K562 (cell line): Measurements from ENCODE around the gene SLC38A10. TPM values are rescaled to one million over a fixed set of nuclear protein-coding genes. Genes with fewer than 3 reads are reported as not detected.

Experiments
- PCBP2 ChIP-seq: fragments of 200-400 bp; formaldehyde crosslinking; IDR thresholded peaks from 2 replicates; pipeline ENCODE4 v1.6.1; 2018; ENCODE audit warnings: low read length, low read depth, mild to moderate bottlenecking, moderate library complexity; ENCODE audit not compliant: poor library complexity, severe bottlenecking
- RBBP5 ChIP-seq: fragments of 200-600 bp; sonication (generic); IDR thresholded peaks from 2 replicates; pipeline ENCODE4 v1.6.1; 2012; ENCODE audit warnings: borderline replicate concordance, mild to moderate bottlenecking, low read length, control low read depth, inconsistent platforms; ENCODE audit not compliant: insufficient read depth, poor library complexity, severe bottlenecking
- ZNF282 ChIP-seq: sonication (generic); formaldehyde crosslinking; IDR thresholded peaks from 2 replicates; pipeline ENCODE4 v1.8.1; 2023; ENCODE audit warnings: missing genetic modification reagents
- polyA plus RNA-seq, 8 experiments: library from polyadenylated mRNA; depleted of rRNA in 4 of 8; stranded (reverse) in 5 of 8; unstranded in 3 of 8; fragments of >200 nt; fragmentation: Nextera tagmentation in 2 of 8; fragmentation: Illumina TruSeq in 1 of 8; extraction: Ambion mirVana in 2 of 8; extraction: Trizol in 1 of 8; gene quantifications; 2 replicates each; pipeline versions ENCODE4 v1.2.1 to v1.2.3, GENCODE V29; 2011 to 2014; ENCODE audit warnings: inconsistent platforms in 1 of 8, missing spikeins in 1 of 8
- total RNA-seq, 7 experiments: library from RNA; depleted of rRNA in 6 of 7; stranded (reverse); fragments of >200 nt in 6 of 7; fragmentation: Illumina TruSeq in 2 of 7; extraction: Trizol in 2 of 7; gene quantifications; 2 replicates each; pipeline versions ENCODE4 v1.2.1 to v1.2.3, GENCODE V29; 2011 to 2021; ENCODE audit warnings: low replicate concordance in 1 of 7
- TF ChIP-seq, protein P1 (sequence below): fragments of 450-650 bp; IDR thresholded peaks from 2 replicates; pipeline ENCODE4 v1.6.1; 2016; ENCODE audit warnings: mild to moderate bottlenecking, moderate library complexity
- TF ChIP-seq, protein P2 (sequence below): fragments of 250-450 bp; sonication (Bioruptor Pico); IDR thresholded peaks from 2 replicates; pipeline ENCODE4 v1.9.0; 2021; ENCODE audit warnings: mild to moderate bottlenecking, inconsistent platforms
- TF ChIP-seq, protein P3 (sequence below): fragments of 250-450 bp; sonication (Bioruptor Pico); IDR thresholded peaks from 2 replicates; pipeline ENCODE4 v1.4.0; 2020; ENCODE audit warnings: mild to moderate bottlenecking, moderate library complexity
- TF ChIP-seq, protein P4 (sequence below): fragments of 450-650 bp; formaldehyde crosslinking; IDR thresholded peaks from 2 replicates; pipeline ENCODE4 v1.4.0; 2022; ENCODE audit warnings: mild to moderate bottlenecking, moderate library complexity

The SLC38A10 gene
- total and polyA plus RNA-seq, 9 of the 15 experiments (the other 6 are each of a cell fraction or from before 2014, with no cell fraction given), result 0.45 to 54.2 (median 13.8) TPM

DNA sequence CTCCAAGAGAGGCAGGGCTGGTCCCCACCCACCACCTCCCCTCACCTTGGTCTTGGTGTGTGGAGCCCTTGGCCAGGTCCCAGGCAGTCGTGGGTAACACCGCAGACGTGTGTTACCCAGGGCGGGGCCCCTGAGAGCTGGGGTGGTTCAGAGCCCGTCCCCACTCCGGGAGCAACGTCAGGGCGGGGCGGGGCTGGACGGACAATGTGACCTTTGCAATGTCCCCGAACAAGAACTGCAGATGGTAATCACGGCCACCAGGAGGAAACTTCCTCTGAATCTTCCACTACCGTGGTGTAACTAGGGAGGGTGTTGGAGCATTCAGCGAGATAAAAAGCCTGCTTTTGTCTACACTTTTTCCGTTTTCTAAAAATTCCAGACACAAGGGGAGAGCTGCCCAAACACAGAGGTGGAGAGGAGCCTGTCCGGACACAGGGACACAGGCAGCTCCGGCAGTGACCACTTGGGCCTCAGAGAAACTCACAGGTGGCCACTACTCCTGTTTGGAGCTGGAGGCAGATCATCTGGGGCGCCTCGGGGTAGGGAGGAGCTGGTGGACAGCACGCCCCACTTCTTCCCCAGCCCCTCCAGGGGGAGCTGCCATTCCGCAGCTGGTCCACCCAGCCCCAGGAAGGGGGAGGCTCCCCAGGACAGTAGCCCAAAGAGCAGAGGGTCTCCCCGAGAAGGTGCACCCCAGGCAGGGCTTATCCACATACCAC, 14.2 kb upstream of the SLC38A10 start (continued):
- TF ChIP-seq, protein P1, sequence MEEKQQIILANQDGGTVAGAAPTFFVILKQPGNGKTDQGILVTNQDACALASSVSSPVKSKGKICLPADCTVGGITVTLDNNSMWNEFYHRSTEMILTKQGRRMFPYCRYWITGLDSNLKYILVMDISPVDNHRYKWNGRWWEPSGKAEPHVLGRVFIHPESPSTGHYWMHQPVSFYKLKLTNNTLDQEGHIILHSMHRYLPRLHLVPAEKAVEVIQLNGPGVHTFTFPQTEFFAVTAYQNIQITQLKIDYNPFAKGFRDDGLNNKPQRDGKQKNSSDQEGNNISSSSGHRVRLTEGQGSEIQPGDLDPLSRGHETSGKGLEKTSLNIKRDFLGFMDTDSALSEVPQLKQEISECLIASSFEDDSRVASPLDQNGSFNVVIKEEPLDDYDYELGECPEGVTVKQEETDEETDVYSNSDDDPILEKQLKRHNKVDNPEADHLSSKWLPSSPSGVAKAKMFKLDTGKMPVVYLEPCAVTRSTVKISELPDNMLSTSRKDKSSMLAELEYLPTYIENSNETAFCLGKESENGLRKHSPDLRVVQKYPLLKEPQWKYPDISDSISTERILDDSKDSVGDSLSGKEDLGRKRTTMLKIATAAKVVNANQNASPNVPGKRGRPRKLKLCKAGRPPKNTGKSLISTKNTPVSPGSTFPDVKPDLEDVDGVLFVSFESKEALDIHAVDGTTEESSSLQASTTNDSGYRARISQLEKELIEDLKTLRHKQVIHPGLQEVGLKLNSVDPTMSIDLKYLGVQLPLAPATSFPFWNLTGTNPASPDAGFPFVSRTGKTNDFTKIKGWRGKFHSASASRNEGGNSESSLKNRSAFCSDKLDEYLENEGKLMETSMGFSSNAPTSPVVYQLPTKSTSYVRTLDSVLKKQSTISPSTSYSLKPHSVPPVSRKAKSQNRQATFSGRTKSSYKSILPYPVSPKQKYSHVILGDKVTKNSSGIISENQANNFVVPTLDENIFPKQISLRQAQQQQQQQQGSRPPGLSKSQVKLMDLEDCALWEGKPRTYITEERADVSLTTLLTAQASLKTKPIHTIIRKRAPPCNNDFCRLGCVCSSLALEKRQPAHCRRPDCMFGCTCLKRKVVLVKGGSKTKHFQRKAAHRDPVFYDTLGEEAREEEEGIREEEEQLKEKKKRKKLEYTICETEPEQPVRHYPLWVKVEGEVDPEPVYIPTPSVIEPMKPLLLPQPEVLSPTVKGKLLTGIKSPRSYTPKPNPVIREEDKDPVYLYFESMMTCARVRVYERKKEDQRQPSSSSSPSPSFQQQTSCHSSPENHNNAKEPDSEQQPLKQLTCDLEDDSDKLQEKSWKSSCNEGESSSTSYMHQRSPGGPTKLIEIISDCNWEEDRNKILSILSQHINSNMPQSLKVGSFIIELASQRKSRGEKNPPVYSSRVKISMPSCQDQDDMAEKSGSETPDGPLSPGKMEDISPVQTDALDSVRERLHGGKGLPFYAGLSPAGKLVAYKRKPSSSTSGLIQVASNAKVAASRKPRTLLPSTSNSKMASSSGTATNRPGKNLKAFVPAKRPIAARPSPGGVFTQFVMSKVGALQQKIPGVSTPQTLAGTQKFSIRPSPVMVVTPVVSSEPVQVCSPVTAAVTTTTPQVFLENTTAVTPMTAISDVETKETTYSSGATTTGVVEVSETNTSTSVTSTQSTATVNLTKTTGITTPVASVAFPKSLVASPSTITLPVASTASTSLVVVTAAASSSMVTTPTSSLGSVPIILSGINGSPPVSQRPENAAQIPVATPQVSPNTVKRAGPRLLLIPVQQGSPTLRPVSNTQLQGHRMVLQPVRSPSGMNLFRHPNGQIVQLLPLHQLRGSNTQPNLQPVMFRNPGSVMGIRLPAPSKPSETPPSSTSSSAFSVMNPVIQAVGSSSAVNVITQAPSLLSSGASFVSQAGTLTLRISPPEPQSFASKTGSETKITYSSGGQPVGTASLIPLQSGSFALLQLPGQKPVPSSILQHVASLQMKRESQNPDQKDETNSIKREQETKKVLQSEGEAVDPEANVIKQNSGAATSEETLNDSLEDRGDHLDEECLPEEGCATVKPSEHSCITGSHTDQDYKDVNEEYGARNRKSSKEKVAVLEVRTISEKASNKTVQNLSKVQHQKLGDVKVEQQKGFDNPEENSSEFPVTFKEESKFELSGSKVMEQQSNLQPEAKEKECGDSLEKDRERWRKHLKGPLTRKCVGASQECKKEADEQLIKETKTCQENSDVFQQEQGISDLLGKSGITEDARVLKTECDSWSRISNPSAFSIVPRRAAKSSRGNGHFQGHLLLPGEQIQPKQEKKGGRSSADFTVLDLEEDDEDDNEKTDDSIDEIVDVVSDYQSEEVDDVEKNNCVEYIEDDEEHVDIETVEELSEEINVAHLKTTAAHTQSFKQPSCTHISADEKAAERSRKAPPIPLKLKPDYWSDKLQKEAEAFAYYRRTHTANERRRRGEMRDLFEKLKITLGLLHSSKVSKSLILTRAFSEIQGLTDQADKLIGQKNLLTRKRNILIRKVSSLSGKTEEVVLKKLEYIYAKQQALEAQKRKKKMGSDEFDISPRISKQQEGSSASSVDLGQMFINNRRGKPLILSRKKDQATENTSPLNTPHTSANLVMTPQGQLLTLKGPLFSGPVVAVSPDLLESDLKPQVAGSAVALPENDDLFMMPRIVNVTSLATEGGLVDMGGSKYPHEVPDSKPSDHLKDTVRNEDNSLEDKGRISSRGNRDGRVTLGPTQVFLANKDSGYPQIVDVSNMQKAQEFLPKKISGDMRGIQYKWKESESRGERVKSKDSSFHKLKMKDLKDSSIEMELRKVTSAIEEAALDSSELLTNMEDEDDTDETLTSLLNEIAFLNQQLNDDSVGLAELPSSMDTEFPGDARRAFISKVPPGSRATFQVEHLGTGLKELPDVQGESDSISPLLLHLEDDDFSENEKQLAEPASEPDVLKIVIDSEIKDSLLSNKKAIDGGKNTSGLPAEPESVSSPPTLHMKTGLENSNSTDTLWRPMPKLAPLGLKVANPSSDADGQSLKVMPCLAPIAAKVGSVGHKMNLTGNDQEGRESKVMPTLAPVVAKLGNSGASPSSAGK, result no peak; the same call in 1 of the 2 replicates
- TF ChIP-seq, protein P2, sequence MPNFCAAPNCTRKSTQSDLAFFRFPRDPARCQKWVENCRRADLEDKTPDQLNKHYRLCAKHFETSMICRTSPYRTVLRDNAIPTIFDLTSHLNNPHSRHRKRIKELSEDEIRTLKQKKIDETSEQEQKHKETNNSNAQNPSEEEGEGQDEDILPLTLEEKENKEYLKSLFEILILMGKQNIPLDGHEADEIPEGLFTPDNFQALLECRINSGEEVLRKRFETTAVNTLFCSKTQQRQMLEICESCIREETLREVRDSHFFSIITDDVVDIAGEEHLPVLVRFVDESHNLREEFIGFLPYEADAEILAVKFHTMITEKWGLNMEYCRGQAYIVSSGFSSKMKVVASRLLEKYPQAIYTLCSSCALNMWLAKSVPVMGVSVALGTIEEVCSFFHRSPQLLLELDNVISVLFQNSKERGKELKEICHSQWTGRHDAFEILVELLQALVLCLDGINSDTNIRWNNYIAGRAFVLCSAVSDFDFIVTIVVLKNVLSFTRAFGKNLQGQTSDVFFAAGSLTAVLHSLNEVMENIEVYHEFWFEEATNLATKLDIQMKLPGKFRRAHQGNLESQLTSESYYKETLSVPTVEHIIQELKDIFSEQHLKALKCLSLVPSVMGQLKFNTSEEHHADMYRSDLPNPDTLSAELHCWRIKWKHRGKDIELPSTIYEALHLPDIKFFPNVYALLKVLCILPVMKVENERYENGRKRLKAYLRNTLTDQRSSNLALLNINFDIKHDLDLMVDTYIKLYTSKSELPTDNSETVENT (CRISPR knock-in tag), result no peak
- no peak for TF ChIP-seq PCBP2
- TF ChIP-seq ZNF282 (CRISPR knock-in tag), result no peak
- TF ChIP-seq, protein P3, sequence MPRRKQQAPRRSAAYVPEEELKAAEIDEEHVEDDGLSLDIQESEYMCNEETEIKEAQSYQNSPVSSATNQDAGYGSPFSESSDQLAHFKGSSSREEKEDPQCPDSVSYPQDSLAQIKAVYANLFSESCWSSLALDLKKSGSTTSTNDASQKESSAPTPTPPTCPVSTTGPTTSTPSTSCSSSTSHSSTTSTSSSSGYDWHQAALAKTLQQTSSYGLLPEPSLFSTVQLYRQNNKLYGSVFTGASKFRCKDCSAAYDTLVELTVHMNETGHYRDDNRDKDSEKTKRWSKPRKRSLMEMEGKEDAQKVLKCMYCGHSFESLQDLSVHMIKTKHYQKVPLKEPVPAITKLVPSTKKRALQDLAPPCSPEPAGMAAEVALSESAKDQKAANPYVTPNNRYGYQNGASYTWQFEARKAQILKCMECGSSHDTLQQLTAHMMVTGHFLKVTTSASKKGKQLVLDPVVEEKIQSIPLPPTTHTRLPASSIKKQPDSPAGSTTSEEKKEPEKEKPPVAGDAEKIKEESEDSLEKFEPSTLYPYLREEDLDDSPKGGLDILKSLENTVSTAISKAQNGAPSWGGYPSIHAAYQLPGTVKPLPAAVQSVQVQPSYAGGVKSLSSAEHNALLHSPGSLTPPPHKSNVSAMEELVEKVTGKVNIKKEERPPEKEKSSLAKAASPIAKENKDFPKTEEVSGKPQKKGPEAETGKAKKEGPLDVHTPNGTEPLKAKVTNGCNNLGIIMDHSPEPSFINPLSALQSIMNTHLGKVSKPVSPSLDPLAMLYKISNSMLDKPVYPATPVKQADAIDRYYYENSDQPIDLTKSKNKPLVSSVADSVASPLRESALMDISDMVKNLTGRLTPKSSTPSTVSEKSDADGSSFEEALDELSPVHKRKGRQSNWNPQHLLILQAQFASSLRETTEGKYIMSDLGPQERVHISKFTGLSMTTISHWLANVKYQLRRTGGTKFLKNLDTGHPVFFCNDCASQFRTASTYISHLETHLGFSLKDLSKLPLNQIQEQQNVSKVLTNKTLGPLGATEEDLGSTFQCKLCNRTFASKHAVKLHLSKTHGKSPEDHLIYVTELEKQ, result no peak
- TF ChIP-seq, protein P4, sequence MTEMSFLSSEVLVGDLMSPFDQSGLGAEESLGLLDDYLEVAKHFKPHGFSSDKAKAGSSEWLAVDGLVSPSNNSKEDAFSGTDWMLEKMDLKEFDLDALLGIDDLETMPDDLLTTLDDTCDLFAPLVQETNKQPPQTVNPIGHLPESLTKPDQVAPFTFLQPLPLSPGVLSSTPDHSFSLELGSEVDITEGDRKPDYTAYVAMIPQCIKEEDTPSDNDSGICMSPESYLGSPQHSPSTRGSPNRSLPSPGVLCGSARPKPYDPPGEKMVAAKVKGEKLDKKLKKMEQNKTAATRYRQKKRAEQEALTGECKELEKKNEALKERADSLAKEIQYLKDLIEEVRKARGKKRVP (CRISPR knock-in tag), result no peak
- TF ChIP-seq RBBP5, result peak; percentile 61
